ENCODE measurements around the gene CSMD2. TPM values are rescaled to one million over a fixed set of nuclear protein-coding genes. Genes with fewer than 3 reads are reported as not detected.

CSMD2 gene
- polyA plus RNA-seq, 1 experiment: 2.3 TPM

- H3K27ac ChIP-seq (ENCODE audit: low read depth, low read length): peak overlapping the region; percentile 39
- ChIA-PET POLR2A (no interaction called here), CTCF (no interaction called here)
- H3K9me3 ChIP-seq (ENCODE audit: control insufficient read depth, insufficient read depth, low read length): no peaks in the 10 kb centered on the region; the same call in 1 of the 2 replicates
- TF ChIP-seq CTCF (IDR thresholded peaks at IDR 0.05; ENCODE audit: low read depth, low read length): no peak
- no peak overlapping the region for H3K4me3 ChIP-seq (ENCODE audit: low read depth, low read length)
- DNase-seq (ENCODE audit: low read depth, low spot score): peak; percentile 47
- H3K27me3 ChIP-seq (ENCODE audit: control insufficient read depth, insufficient read depth, low read length): no peaks in the 10 kb centered on the region
These were observed 647.3 kb downstream of the CSMD2 start for GRCh38 chr1:33517596-33518250.

GRCh38 chr1:33516891-33517567, 648.0 kb downstream of the CSMD2 start:
- Histone ChIP-seq H3K27me3 (ENCODE audit: control insufficient read depth, insufficient read depth, low read length) (no peaks in the 10 kb centered on the region), H3K9me3 (ENCODE audit: control insufficient read depth, insufficient read depth, low read length) (no peaks in the 10 kb centered on the region; the same call in 1 of the 2 replicates), H3K27ac (ENCODE audit: low read depth, low read length) (peak overlapping the region; percentile 73), H3K4me3 (ENCODE audit: low read depth, low read length) (no peak overlapping the region)
- POLR2A ChIA-PET: no interaction called here
- TF ChIP-seq CTCF (IDR thresholded peaks at IDR 0.05; ENCODE audit: low read depth, low read length): no peak
- DNase-seq (ENCODE audit: low read depth, low spot score): no peak
- CTCF ChIA-PET: no interaction called here

GRCh38 chr1:33516428-33516827, 648.6 kb downstream of the CSMD2 start:
- no peak for DNase-seq (ENCODE audit: low read depth, low spot score)
- H3K27me3 ChIP-seq (ENCODE audit: control insufficient read depth, insufficient read depth, low read length): no peaks in the 10 kb centered on the region
- TF ChIP-seq CTCF (IDR thresholded peaks at IDR 0.05; ENCODE audit: low read depth, low read length): no peak
- no peak overlapping the region for H3K27ac ChIP-seq (ENCODE audit: low read depth, low read length)
- H3K4me3 ChIP-seq (ENCODE audit: low read depth, low read length): no peak overlapping the region
- POLR2A ChIA-PET: no interaction called here
- CTCF ChIA-PET: no interaction called here
- H3K9me3 ChIP-seq (ENCODE audit: control insufficient read depth, insufficient read depth, low read length): no peaks in the 10 kb centered on the region; the same call in 1 of the 2 replicates

- H3K9me3 ChIP-seq (ENCODE audit: control insufficient read depth, insufficient read depth, low read length): no peaks in the 10 kb centered on the region; the same call in 1 of the 2 replicates
- no peak overlapping the region for H3K4me3 ChIP-seq (ENCODE audit: low read depth, low read length)
- DNase-seq (ENCODE audit: low read depth, low spot score): no peak
- TF ChIP-seq CTCF (IDR thresholded peaks at IDR 0.05; ENCODE audit: low read depth, low read length): no peak
- CTCF ChIA-PET: no interaction called here
- H3K27ac ChIP-seq (ENCODE audit: low read depth, low read length): no peak overlapping the region
- POLR2A ChIA-PET: no interaction called here
- H3K27me3 ChIP-seq (ENCODE audit: control insufficient read depth, insufficient read depth, low read length): no peaks in the 10 kb centered on the region
These were observed 649.4 kb downstream of the CSMD2 start for GRCh38 chr1:33515607-33516006.

GRCh38 chr1:33515112-33515511, 649.9 kb downstream of the CSMD2 start:
- CTCF ChIA-PET: interaction anchor here (0.7 kb wide), 1 partner anchor 20 kb away, joined by 3 read pairs; no protein-coding TSS in a partner anchor
- POLR2A ChIA-PET: no interaction called here
- no peak for DNase-seq (ENCODE audit: low read depth, low spot score)
- H3K4me3 ChIP-seq (ENCODE audit: low read depth, low read length): no peak overlapping the region
- no peaks in the 10 kb centered on the region; the same call in 1 of the 2 replicates for H3K9me3 ChIP-seq (ENCODE audit: control insufficient read depth, insufficient read depth, low read length)
- TF ChIP-seq CTCF (IDR thresholded peaks at IDR 0.05; ENCODE audit: low read depth, low read length): no peak
- H3K27ac ChIP-seq (ENCODE audit: low read depth, low read length): no peak overlapping the region
- no peaks in the 10 kb centered on the region for H3K27me3 ChIP-seq (ENCODE audit: control insufficient read depth, insufficient read depth, low read length)
